SU-DHL-6 (cell line): ENCODE measurements around the gene NELFB.

Source experiments
- H2AFZ ChIP-seq: fragments of 200-600 bp; sonication (generic); 2 replicates; pipeline ENCODE4 v1.6.1; 2014; ENCODE audit warnings: low read depth, mild to moderate bottlenecking, moderate library complexity, mixed read lengths, antibody characterized with exemption, low read length; ENCODE audit not compliant: severe bottlenecking
- H3F3A ChIP-seq: fragments of 200-600 bp; shearing (Covaris generic); 2 replicates; pipeline ENCODE4 v1.6.0; 2016; ENCODE audit warnings: antibody characterized with exemption, mild to moderate bottlenecking; ENCODE audit not compliant: insufficient read depth
- H3K27ac ChIP-seq: fragments of 200-600 bp; sonication (generic); 2 replicates; pipeline ENCODE4 v1.5.1; 2016; ENCODE audit warnings: low read depth, mild to moderate bottlenecking, low read length, moderate library complexity, mixed read lengths
- H3K27me3 ChIP-seq: fragments of 200-600 bp; sonication (generic), shearing (Covaris generic); 2 replicates; pipeline ENCODE4 v1.6.0; 2014; ENCODE audit warnings: mild to moderate bottlenecking, low read length
- H3K36me3 ChIP-seq: fragments of 200-600 bp; sonication (generic); 2 replicates; pipeline ENCODE4 v1.6.1; 2014; ENCODE audit warnings: mild to moderate bottlenecking, low read length, mixed read lengths
- H3K4me2 ChIP-seq: fragments of 300-600, 200-600 bp; shearing (Covaris generic), sonication (generic); 2 replicates; pipeline ENCODE4 v1.6.0; 2014; ENCODE audit warnings: low read length, low read depth, mild to moderate bottlenecking; ENCODE audit not compliant: poor library complexity, severe bottlenecking
- H3K4me3 ChIP-seq: fragments of 200-600 bp; sonication (generic); 2 replicates; pipeline ENCODE4 v1.5.1; 2014; ENCODE audit warnings: antibody characterized with exemption, low read length, mild to moderate bottlenecking, mixed read lengths; ENCODE audit not compliant: insufficient read depth, poor library complexity, severe bottlenecking
- H3K79me2 ChIP-seq: fragments of 200-600 bp; sonication (generic); 2 replicates; pipeline ENCODE4 v1.6.1; 2014; ENCODE audit warnings: mild to moderate bottlenecking, low read length, moderate library complexity; ENCODE audit not compliant: insufficient read depth
- H3K9ac ChIP-seq: fragments of 200-600 bp; sonication (generic); 2 replicates; pipeline ENCODE4 v1.7.0; 2014; ENCODE audit warnings: mild to moderate bottlenecking, low read length
- H3K9me2 ChIP-seq: fragments of 200-600 bp; sonication (generic); replicated peaks from 2 replicates; pipeline ENCODE4 v1.6.1; 2014; ENCODE audit warnings: low read length; ENCODE audit not compliant: insufficient read depth
- H3K9me3 ChIP-seq: fragments of 200-600 bp; sonication (generic); 2 replicates; pipeline ENCODE4 v1.6.1; 2014; ENCODE audit warnings: low read length, mixed read lengths; ENCODE audit not compliant: insufficient read depth
- H4K20me1 ChIP-seq: fragments of 200-600 bp; sonication (generic); 2 replicates; pipeline ENCODE4 v1.6.1; 2014; ENCODE audit warnings: low read depth, mild to moderate bottlenecking, antibody characterized with exemption, low read length, moderate library complexity, mixed read lengths
- CTCF ChIP-seq: fragments of 200-600 bp; sonication (generic); IDR thresholded peaks from one replicate; pipeline ENCODE4 v1.5.1; 2017; ENCODE audit warnings: antibody characterized with exemption, mild to moderate bottlenecking, low read length, moderate library complexity; ENCODE audit not compliant: insufficient read depth, poor library complexity, severe bottlenecking
- EZH2phosphoT487 ChIP-seq: fragments of 200-600 bp; sonication (generic), shearing (Covaris generic); conservative IDR thresholded peaks from 2 replicates; pipeline ENCODE4 v1.6.1; 2018; ENCODE audit warnings: mild to moderate bottlenecking, antibody characterized with exemption, low read length, moderate library complexity, mixed read lengths

NELFB gene

GRCh38 chr9:137212520-137212919 lies 42.6 kb upstream of the NELFB start:
- no peaks in the 10 kb centered on the region for H3K36me3 ChIP-seq

GRCh38 chr9:137213160-137214060 lies 41.7 kb upstream of the NELFB start:
- TF ChIP-seq EZH2phosphoT487: no peak
- TF ChIP-seq CTCF: no peak
- Histone ChIP-seq H2AFZ (no peak overlapping the region), H3K79me2 (no peaks in the 10 kb centered on the region), H3K4me3 (no peak overlapping the region), H3K4me2 (no peak overlapping the region), H3K9ac (no peak overlapping the region), H3K9me2 (no peaks in the 10 kb centered on the region), H4K20me1 (no peaks in the 10 kb centered on the region), H3K9me3 (no peaks in the 10 kb centered on the region), H3K36me3 (no peaks in the 10 kb centered on the region), H3F3A (no peaks in the 10 kb centered on the region), H3K27me3 (no peaks in the 10 kb centered on the region), H3K27ac (no peak overlapping the region)

More at GRCh38 chr9:137212520-137212919, 42.6 kb upstream of the NELFB start:
- no peaks in the 10 kb centered on the region for H4K20me1 ChIP-seq
- no peak overlapping the region for H3K27ac ChIP-seq
- H3K9ac ChIP-seq: no peak overlapping the region
- H2AFZ ChIP-seq: no peak overlapping the region
- H3K27me3 ChIP-seq: no peaks in the 10 kb centered on the region
- no peak for TF ChIP-seq CTCF
- no peak for TF ChIP-seq EZH2phosphoT487
- H3K9me2 ChIP-seq: no peaks in the 10 kb centered on the region
- no peak overlapping the region for H3K4me2 ChIP-seq
- no peak overlapping the region for H3K4me3 ChIP-seq
- H3K9me3 ChIP-seq: no peaks in the 10 kb centered on the region
- H3K79me2 ChIP-seq: no peaks in the 10 kb centered on the region
- no peaks in the 10 kb centered on the region for H3F3A ChIP-seq

GRCh38 chr9:137214620-137215019 lies 40.5 kb upstream of the NELFB start:
- Histone ChIP-seq H3K4me3 (no peak overlapping the region), H3K9ac (no peak overlapping the region), H3K27me3 (no peaks in the 10 kb centered on the region), H3K9me3 (no peaks in the 10 kb centered on the region), H4K20me1 (no peaks in the 10 kb centered on the region), H3K27ac (no peak overlapping the region), H3K4me2 (no peak overlapping the region), H3K79me2 (no peaks in the 10 kb centered on the region), H3K36me3 (no peaks in the 10 kb centered on the region), H2AFZ (no peak overlapping the region), H3K9me2 (no peaks in the 10 kb centered on the region), H3F3A (no peaks in the 10 kb centered on the region)
- TF ChIP-seq EZH2phosphoT487: no peak
- no peak for TF ChIP-seq CTCF
